Stimulated activated CD8-positive, alpha-beta memory T cell treated with anti-CD3 and anti-CD28 coated beads, Interleukin-15, amount 100 ng/mL, for 48 hours (primary cell): Measurements from ENCODE around the gene CADM4.

Experiments
- DNase-seq, 2 donors: peaks; one replicate each; pipeline ENCODE4 v3.0.0-alpha.2; 2020; ENCODE audit warnings: low read depth in 2 of 2

CADM4 gene

GRCh38 chr19:43634506-43634871 is 5.2 kb downstream of the CADM4 start:
- no peak for DNase-seq

- DNase-seq = no peak
These were observed 5.6 kb downstream of the CADM4 start for GRCh38 chr19:43634068-43634467.

- no peak for DNase-seq
These were observed 6.1 kb downstream of the CADM4 start for GRCh38 chr19:43633520-43633919.

DNA sequence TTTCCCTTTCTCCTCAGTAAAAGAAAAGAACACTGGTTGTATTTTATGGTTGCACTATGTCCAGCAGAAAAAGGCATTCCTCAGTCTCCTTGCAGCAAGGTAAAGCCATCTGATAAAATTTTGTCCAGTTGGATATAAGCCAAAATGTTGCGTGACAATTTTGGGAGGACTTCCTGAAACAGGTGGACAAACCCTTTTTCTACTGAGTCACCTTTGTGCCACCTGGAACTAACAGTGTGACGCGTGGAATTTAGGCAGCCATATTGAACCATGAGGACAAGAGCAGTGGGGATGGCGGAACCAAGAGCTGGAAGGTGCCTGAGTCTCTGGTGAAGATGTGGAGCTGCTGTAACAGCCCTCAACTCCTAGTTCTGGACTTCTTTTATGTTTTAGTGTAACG is 8.2 kb downstream of the CADM4 start:
- DNase-seq = no peak

DNA sequence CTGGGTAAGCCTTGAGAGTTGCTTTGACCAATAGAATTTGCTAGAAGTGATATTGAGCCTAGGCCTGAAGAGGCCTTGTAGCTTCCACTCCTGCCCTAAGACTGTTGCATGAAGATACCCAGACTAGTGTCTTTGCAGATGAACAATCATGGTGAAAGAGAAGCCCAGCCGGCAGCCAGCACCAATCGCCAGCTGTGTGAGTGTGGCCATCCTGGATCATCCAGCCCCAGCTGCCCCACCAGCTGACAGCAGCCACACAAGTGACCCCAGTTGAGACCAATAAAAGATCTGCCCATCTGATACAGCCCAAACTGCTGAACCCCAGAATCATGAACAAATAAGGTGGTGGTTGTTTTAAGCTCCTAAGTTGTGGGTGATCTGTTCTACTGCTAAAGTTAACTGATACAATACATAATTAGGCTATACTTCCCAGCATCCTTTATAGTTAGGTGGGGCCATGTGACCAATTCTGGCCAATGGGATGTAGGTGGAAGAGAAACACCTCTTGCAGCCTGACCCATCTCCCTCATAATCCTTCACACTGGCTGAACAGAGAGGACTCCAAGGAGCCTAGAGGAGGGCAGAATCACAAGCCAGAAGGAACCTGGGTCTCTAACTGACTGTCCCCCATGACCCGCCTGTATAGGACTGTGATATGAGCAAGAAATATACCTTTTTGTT is 10.9 kb downstream of the CADM4 start:
- DNase-seq = no peak

DNA sequence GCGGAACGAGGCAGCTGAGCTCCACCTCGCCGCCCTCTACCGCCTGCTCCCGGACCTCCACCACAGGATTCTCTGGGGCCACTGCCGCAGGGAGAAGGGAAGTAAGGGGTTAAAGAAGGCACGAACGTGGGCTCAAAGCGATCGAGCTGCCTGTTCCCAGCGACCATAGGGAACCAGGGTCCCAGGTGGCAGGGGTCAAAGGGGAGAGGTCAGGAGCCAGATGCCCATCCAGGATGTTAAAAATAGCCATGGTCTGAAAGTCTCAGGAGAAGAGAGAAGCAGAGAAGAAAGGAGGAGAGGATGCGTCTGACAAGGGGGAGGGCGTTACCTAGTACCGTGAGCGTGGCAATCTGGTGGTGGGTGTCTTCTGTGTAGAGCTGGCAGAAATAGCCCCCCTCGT is 12.8 kb downstream of the CADM4 start:
- no peak for DNase-seq

GRCh38 chr19:43625918-43626579 is 13.6 kb downstream of the CADM4 start:
- DNase-seq = no peak

DNA sequence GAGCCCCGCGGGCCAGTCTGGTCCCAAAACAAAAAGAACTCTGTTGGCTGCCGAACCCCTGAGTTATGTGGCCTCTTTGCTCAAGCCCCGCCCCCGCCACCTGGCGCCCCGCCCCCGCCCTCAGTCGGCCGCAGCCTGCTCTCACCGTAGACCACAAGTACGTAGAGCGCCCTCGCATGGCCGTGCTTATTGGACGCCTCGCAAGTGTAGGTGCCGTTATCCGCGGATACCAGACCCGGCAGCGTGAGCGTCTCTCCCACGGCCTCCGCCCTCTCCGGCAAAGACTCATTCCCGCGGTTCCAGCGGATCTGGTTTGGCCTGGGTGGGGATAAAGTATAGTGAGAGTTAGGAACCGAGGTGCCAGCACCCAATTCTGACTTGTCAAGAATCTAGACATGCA is 14.7 kb downstream of the CADM4 start:
- DNase-seq = peak; percentile 74 to 80

DNA sequence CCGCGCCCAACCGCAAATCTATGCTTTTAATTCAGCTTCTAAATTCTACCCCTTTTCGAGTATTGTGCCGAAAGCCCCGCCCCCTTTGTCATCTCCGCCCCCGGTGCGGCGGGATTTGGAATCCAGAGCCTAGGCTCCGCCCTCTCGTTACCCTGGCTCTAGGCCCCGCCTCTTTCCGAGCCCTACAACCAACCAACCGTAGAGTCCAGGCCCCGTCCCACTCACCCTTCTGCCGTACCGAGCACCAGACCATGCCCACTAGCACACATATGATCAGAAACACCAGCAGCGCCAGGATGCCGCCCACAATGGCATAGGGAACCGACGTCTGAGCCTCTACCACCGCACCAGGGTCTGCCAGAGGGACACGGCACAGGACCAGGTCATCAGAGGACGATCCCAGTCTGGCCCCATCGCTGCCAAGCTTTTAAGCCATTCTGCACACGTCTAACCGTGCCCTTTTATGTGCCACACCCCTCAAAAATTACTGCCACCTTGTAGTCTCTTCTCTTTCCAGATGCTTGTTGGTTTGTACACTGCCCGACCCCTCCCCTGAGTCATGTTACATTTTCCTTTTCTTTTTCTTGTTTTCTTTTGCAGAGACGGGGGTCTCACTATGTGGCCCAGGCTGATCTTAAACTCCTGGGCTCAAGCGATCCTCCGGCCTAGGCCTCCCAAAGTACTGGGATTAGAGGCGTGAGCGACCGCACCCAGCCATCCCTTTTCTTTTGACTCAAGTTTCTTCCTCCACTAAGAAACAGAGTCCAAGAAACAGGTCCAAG is 15.6 kb downstream of the CADM4 start:
- no peak for DNase-seq

GRCh38 chr19:43622956-43623355 is 16.7 kb downstream of the CADM4 start:
- DNase-seq = no peak

DNA sequence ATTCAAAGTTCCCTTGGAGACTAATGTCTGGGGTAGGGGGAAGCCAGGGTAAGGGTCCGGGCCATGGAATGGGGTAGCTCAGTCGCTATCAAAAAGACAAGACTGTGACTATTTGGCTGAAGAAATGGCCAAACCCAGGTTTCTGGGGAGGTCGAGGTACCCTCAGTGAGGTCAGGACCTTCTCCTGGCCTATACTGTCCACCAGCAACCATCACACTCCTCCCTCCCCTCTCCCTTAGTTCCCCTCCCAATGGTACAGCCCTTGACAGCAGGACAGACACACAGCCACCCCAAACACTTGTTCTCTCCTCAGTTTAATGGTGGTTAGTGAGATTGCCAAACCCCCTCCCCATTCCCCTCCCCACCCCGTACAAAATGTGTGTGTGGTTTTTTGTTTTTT is 17.6 kb downstream of the CADM4 start:
- no peak for DNase-seq

- DNase-seq = peak in 1 of 2 donors; percentile 82
These were observed 19.3 kb downstream of the CADM4 start for GRCh38 chr19:43620061-43621001.

- peak; percentile 85 to 88 for DNase-seq
These were observed 20.2 kb downstream of the CADM4 start, which contains the start of gene ZNF428 for GRCh38 chr19:43619262-43620060. TSS of gene ZNF428 (minus strand) at chr19:43619629. CDS start at chr19:43614304, 5,325 bp downstream.

DNA sequence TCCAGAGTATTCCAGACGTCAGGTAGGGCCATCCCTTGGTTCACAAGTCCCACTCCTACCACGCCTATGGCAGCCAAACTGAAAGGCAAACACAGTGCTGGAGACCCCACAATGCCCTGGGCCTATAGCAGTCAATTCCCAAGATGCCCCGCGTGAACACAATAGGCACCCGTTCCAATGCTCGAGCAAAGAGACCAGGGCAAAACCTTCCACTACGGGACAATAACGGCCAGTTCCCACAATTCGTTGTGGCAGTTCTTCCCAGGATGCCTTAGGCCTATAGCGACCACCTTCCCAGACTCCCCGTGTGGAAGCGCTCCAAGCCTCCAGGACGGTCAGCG is 20.8 kb downstream of the CADM4 start:
- peak in 1 of 2 donors; percentile 44 for DNase-seq

GRCh38 chr19:43616954-43617353 is 22.7 kb downstream of the CADM4 start:
- DNase-seq = no peak

- DNase-seq = no peak
These were observed 23.3 kb downstream of the CADM4 start for GRCh38 chr19:43616306-43616705.

- no peak for DNase-seq
These were observed 27.3 kb downstream of the CADM4 start for GRCh38 chr19:43612374-43612773.

- no peak for DNase-seq
These were observed 27.9 kb downstream of the CADM4 start, which contains the start of gene SRRM5 for GRCh38 chr19:43611788-43612187. TSS of gene SRRM5 (plus strand) at chr19:43612088. CDS start at chr19:43612122, 34 bp downstream.

GRCh38 chr19:43610493-43610892 is 29.2 kb downstream of the CADM4 start:
- DNase-seq = no peak

DNA sequence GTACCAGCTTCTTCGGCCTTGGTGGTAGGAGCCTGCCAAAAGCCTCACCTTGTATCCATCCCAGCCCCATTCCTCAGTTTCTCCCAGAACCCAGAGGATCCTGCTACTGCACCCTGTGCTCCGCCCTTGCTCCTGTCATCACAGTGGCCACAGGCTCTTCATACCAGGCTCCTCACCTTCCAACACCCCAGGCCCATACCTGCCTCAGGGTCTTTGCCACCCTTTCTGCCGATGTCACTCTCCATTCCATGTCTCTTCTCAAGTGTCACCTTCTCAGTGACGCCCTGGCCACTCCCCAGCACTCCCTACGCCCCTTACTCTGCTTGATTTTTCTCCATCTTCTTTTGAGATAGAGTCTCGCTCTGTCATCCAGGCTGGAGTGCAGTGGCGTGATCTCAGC is 29.8 kb downstream of the CADM4 start:
- no peak for DNase-seq
